Ovary (tissue), 9 donors: Measurements from ENCODE around the gene ATG4D. TPM values are rescaled to one million over a fixed set of nuclear protein-coding genes. Genes with fewer than 3 reads are reported as not detected.

Experiments used
- DNase-seq, 5 donors: peaks; one replicate each; pipeline ENCODE4 v3.0.0-alpha.2; 2019 to 2020
- H3K27ac ChIP-seq, 2 donors: fragments of 200-600 bp; one replicate each; pipeline versions ENCODE4 v1.5.1 to v1.8.0; 2019 to 2022
- H3K27me3 ChIP-seq: fragments of 200-600 bp; one replicate; pipeline ENCODE4 v1.8.0; 2022
- H3K36me3 ChIP-seq: fragments of 200-600 bp; sonication (generic); one replicate; pipeline ENCODE4 v1.5.1; 2019
- H3K4me1 ChIP-seq: one replicate; pipeline ENCODE4 v1.8.1; 2013; ENCODE audit warnings: mild to moderate bottlenecking, moderate library complexity; ENCODE audit not compliant: insufficient read depth
- H3K4me3 ChIP-seq: fragments of 200-600 bp; sonication (generic); one replicate; pipeline ENCODE4 v1.5.1; 2017
- H3K9me3 ChIP-seq, 2 donors: fragments of 200-600 bp in 1 of 2; sonication (generic) in 1 of 2; one replicate each; pipeline versions ENCODE4 v1.5.1 to v1.8.1; 2013 to 2019; ENCODE audit warnings: mild to moderate bottlenecking in 1 of 2, moderate library complexity in 1 of 2
- CTCF ChIP-seq, 3 donors: fragments of 450-650 bp in 2 of 3; fragments of 200-600 bp in 1 of 3; IDR thresholded peaks; one replicate each; pipeline versions ENCODE4 v1.5.1 to v1.8.0; 2016 to 2022; ENCODE audit warnings: antibody characterized with exemption in 3 of 3, mild to moderate bottlenecking in 1 of 3
- EP300 ChIP-seq: sonication (generic); formaldehyde crosslinking; IDR thresholded peaks from one replicate; pipeline ENCODE4 v1.6.1; 2017; ENCODE audit warnings: antibody characterized with exemption
- POLR2A ChIP-seq: fragments of 450-650 bp; IDR thresholded peaks from one replicate; pipeline ENCODE4 v1.6.1; 2017; ENCODE audit warnings: antibody characterized with exemption, mild to moderate bottlenecking, moderate library complexity
- WGBS, 3 donors: extraction: QIAGEN DNeasy Blood & Tissue Kit in 1 of 3; methylation state at CpG; one replicate each; pipeline versions ENCODE4 v1.1.5 to v1.1.7; 2013 to 2017; 5-methylcytosine and 5-hydroxymethylcytosine counted together
- intact Hi-C, 4 donors: fragments of 100-400 bp; cut with DNase I; formaldehyde crosslinking; loops; one replicate each; pipeline versions ENCODE4 v1.11.0 to v1.15.1; 2022 to 2023
- polyA plus RNA-seq, 2 donors: library from polyadenylated mRNA; stranded (reverse); fragments of 200-250 nt in 1 of 2; fragments of 350-450 nt in 1 of 2; fragmentation: Illumina TruSeq in 1 of 2; extraction: RNeasy Lipid Tissue Mini Kit (QIAGEN cat#74804) in 1 of 2; gene quantifications; one replicate each; pipeline ENCODE4 v1.2.3, GENCODE V29; 2013 to 2014
- total RNA-seq, 7 donors: library from RNA; depleted of rRNA in 2 of 7; stranded (reverse); fragments of >200 nt in 2 of 7; fragmentation: NEBNext Ultra II Directional in 3 of 7; extraction: Animal tissue kit (Norgen Biotek cat#: 25700) in 3 of 7; gene quantifications; one replicate each; pipeline versions ENCODE4 v1.1.0 to v1.2.4, GENCODE V29; 2016 to 2023
- donor health status: DM: no; HTN: no; CAD: no; lungs with moderate emphysema.
- donor health status: DM: no; HTN: no; CAD: no.
- donor health status: Bipolar disorder and iron deficiency.
- donor health status: DM: yes; HTN: yes; CAD: no.
- donor health status: DM: no; HTN: no; CAD: no.
- donor health status: DM: yes; HTN: yes; CAD: no.

The ATG4D gene
- total and polyA plus RNA-seq, 9 donors: 3.1 to 26.9 (median 21.1) TPM

DNA sequence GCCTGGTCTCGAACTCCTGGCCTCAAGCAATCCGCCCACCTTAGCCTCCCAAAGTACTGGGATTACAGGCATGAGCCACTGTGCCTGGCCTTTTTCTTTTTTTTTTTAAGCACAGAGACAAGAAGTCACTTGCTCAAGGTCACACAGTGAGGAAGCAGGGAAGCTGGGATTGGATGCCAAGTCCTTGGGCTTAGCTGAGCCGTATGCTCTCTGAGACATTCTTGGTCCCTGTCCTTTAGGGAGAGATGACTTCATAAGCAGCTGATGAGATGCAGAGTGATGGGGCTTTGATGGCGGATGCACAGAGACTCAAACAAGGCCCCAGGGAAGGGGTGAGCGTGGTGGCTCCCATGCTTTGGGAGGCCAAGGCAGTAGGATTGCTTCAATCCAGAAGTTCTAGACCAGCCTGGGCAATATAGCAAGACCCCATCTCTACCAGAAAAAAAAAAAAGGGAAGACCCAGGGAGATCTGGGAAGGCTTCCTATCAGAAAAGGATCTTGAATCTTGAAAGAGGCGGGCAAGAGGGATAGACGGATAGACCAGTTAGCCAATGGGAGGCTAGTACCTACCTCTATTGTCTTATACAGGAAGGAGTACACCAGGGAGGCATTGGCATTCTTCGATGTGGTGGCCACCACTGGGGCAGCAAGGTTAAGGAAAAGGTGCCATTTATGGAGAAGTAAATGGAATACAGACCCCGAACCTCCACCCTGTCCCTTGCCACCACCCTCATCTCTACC is 39.5 kb downstream of the ATG4D start:
- no peaks in the 10 kb centered on the region for H3K4me1 ChIP-seq
- no peak overlapping the region for H3K27ac ChIP-seq
- intact Hi-C loops: loop anchor here in 1 of 4 donors (5.0 kb wide), 2 partner anchors 109 to 279 kb away; no protein-coding TSS in a partner anchor
- WGBS, 3 donors: 75 to 83% (median 80%) methylated on average over 9 of the region's 9 CpGs
- no peak for DNase-seq
- TF ChIP-seq CTCF (IDR thresholded peaks at IDR 0.05) (no peak), EP300 (no peak), POLR2A (no peak)
- H3K27me3 ChIP-seq: no peaks in the 10 kb centered on the region
- H3K4me3 ChIP-seq: no peak overlapping the region
- H3K9me3 ChIP-seq: no peaks in the 10 kb centered on the region
- no peaks in the 10 kb centered on the region for H3K36me3 ChIP-seq

GRCh38 chr19:10586396-10586795 is 42.7 kb downstream of the ATG4D start:
- Histone ChIP-seq H3K27ac (no peak overlapping the region), H3K9me3 (no peaks in the 10 kb centered on the region), H3K4me1 (no peaks in the 10 kb centered on the region), H3K4me3 (no peak overlapping the region), H3K36me3 (no peaks in the 10 kb centered on the region), H3K27me3 (no peaks in the 10 kb centered on the region)
- DNase-seq: no peak
- WGBS, 3 donors: 66 to 80% (median 73%) methylated on average over 6 of the region's 6 CpGs
- TF ChIP-seq EP300: no peak
- TF ChIP-seq CTCF (IDR thresholded peaks at IDR 0.05): no peak
- TF ChIP-seq POLR2A: no peak
- intact Hi-C loops: no loop called here

DNA sequence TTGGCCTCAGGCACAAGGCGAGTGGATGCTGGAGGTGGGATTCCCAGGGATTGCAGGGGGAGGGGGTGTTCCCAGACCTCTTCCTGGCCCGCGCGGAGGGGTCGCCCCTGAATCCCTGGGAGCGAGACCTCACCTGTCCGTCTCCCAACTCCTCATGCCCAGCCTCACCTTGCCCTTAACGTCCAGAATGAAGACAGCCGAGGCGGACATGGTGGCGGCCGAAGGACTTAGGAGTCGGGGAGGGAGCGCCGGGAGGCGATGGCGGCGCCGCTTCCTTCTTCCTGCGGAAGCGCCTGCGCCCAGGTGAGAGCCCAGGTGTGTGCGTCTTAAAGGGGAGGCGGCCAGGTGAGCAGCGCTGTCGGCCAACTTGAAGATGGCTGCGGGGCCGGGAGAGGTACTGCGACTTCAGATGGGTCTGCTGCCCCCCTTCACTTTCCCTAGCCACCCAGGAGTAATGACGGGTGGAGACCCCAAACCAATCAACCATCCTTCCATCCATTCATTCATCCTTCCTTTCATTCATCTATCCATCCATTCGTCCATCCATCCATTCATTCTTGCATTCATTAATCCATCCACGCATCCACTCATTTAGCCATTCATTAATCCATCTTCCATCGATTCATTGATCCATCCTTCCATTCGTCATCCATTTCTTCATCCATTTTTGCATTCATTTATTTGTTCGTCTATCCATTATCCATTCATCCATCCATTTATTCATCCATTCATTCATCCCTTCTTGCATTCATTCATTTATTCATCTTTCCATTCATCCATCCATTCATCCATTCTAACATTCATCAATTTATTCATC is 43.5 kb downstream of the ATG4D start, which contains the start of gene AP1M2:
Gene AP1M2, minus strand, starts transcription at position 291 of the 817 bp plus-strand sequence. Its CDS starts 81 bp downstream, at position 210.
- WGBS, 3 donors: 14 to 16% (median 15%) methylated on average over 34 to 35 of the region's 35 CpGs
- no peaks in the 10 kb centered on the region for H3K27me3 ChIP-seq
- DNase-seq: no peak
- intact Hi-C loops: no loop called here
- no peak within 1 kb of the TSS for H3K4me3 ChIP-seq
- no peak within 1 kb of the TSS for H3K27ac ChIP-seq
- no peaks in the 10 kb centered on the region for H3K36me3 ChIP-seq
- H3K4me1 ChIP-seq: no peaks in the 10 kb centered on the region
- TF ChIP-seq POLR2A (no peak), CTCF (IDR thresholded peaks at IDR 0.05) (no peak), EP300 (no peak)
- H3K9me3 ChIP-seq: no peaks in the 10 kb centered on the region

DNA sequence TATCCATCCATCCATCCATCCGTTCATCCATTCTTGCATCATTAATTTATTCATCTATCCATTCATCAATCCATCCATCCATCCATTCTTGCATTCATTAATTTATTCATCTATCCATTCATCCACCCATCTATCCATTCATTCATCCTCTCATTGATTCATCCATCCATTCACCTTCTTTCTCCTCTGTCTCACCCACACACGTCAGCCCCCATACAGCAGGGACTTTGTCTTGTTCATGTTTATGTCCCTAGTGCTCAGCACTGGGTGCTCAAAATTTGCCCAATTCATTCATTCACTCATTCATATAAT is 44.1 kb downstream of the ATG4D start:
- Histone ChIP-seq H3K4me1 (no peaks in the 10 kb centered on the region), H3K27me3 (no peaks in the 10 kb centered on the region), H3K9me3 (no peaks in the 10 kb centered on the region), H3K4me3 (no peak overlapping the region), H3K36me3 (no peaks in the 10 kb centered on the region), H3K27ac (no peak overlapping the region)
- 81 to 86% (median 84%) methylated on average over 2 of the region's 2 CpGs for WGBS, 3 donors
- TF ChIP-seq CTCF (IDR thresholded peaks at IDR 0.05): no peak
- TF ChIP-seq EP300: no peak
- TF ChIP-seq POLR2A: no peak
- no peak for DNase-seq
- intact Hi-C loops: no loop called here
